CD4-positive, alpha-beta T cell treated with Interleukin-2 at 100 ng/mL for 4 hours (primary cell): ENCODE data around the gene PVALEF.

Source experiments
- DNase-seq: peaks from one replicate; pipeline ENCODE4 v3.0.0-alpha.2; 2020; ENCODE audit warnings: low spot score

Gene PVALEF

GRCh38 chr17:81128774-81129173 lies 36.5 kb upstream of the PVALEF start:
- no peak for DNase-seq

GRCh38 chr17:81129289-81129688 lies 36.0 kb upstream of the PVALEF start:
- DNase-seq, result no peak

GRCh38 chr17:81129711-81130367 lies 35.5 kb upstream of the PVALEF start:
- no peak for DNase-seq

- no peak for DNase-seq
Observed at GRCh38 chr17:81130385-81131361, 34.6 kb upstream of the PVALEF start.

GRCh38 chr17:81131486-81132196 lies 33.7 kb upstream of the PVALEF start:
- no peak for DNase-seq

GRCh38 chr17:81132197-81132540 lies 33.1 kb upstream of the PVALEF start:
- DNase-seq, result no peak

- DNase-seq, result no peak
Observed at GRCh38 chr17:81132770-81133723, 32.3 kb upstream of the PVALEF start.

GRCh38 chr17:81134064-81134781 lies 31.1 kb upstream of the PVALEF start:
- no peak for DNase-seq

GRCh38 chr17:81135505-81136278 lies 29.6 kb upstream of the PVALEF start:
- no peak for DNase-seq

GRCh38 chr17:81136366-81136765 lies 28.9 kb upstream of the PVALEF start:
- no peak for DNase-seq

GRCh38 chr17:81137248-81137647 lies 28.1 kb upstream of the PVALEF start:
- no peak for DNase-seq

GRCh38 chr17:81138083-81138482 lies 27.2 kb upstream of the PVALEF start:
- DNase-seq, result no peak

GRCh38 chr17:81138500-81138899 lies 26.8 kb upstream of the PVALEF start:
- DNase-seq, result no peak

GRCh38 chr17:81139428-81139827 lies 25.9 kb upstream of the PVALEF start:
- no peak for DNase-seq

- no peak for DNase-seq
Observed at GRCh38 chr17:81140018-81140417, 25.3 kb upstream of the PVALEF start.

- DNase-seq, result no peak
Observed at GRCh38 chr17:81140695-81141094, 24.6 kb upstream of the PVALEF start.

GRCh38 chr17:81142301-81143199 lies 22.8 kb upstream of the PVALEF start:
- DNase-seq, result peak; percentile 61

GRCh38 chr17:81143200-81143527 lies 22.1 kb upstream of the PVALEF start:
- no peak for DNase-seq

- DNase-seq, result no peak
Observed at GRCh38 chr17:81143717-81144422, 21.4 kb upstream of the PVALEF start.
